ENCODE data around the gene FNDC7. TPM values are rescaled to one million over a fixed set of nuclear protein-coding genes. Genes with fewer than 3 reads are reported as not detected.
A peak's percentile ranks its signal among the peaks of the same experiment; 100 is the strongest.
"Not testable (repeated sequence)": the region's sequence is repeated elsewhere in the genome, so short reads cannot be mapped to it uniquely, and the experiment has no call there.

The FNDC7 gene
- under 1 TPM in 1 of 2 experiments, not detected in 1; 0.05 TPM for total RNA-seq

- Mint-ChIP-seq H3K4me1 (peaks cover 14% of the 10 kb centered on the region), H3K36me3 (ENCODE audit: low read depth) (no peaks in the 10 kb centered on the region), H3K9me3 (no peaks in the 10 kb centered on the region), H3K4me3 (no peak within 1 kb of the TSS), H3K27ac (no peak within 1 kb of the TSS), H3K27me3 (peaks cover 6% of the 10 kb centered on the region)
- DNase-seq, result no peak
- POLR2A ChIA-PET, result interaction anchor here (1.6 kb wide), 1 partner anchor 20 kb away, joined by 5 read pairs; the partner anchor contains the start of gene PRPF38B
- CTCF ChIA-PET, result no interaction called here
Measured at GRCh38 chr1:108712606-108713150, at the start of gene FNDC7. Gene FNDC7 (plus strand): TSS chr1:108712908. CDS start chr1:108712934, 26 bp downstream.

- Mint-ChIP-seq H3K4me3 (peak overlapping the region; percentile 23), H3K4me1 (peaks cover 35% of the 10 kb centered on the region), H3K36me3 (ENCODE audit: low read depth) (peaks cover 5% of the 10 kb centered on the region), H3K27me3 (no peaks in the 10 kb centered on the region), H3K9me3 (peaks cover 2% of the 10 kb centered on the region), H3K27ac (no peak overlapping the region)
- CTCF ChIA-PET, result interaction anchor here (7.1 kb wide), 1 partner anchor 17 kb away, joined by 100 read pairs; no protein-coding TSS in a partner anchor
- POLR2A ChIA-PET, result interaction anchor here (1.0 to 7.2 kb wide), 3 partner anchors 9 to 30 kb away, joined by 3 to 182 read pairs (median 20); partner anchors contain the start of gene PRPF38B
- DNase-seq, result no peak
Measured at GRCh38 chr1:108663074-108663473, 49.6 kb upstream of the FNDC7 start.

DNA sequence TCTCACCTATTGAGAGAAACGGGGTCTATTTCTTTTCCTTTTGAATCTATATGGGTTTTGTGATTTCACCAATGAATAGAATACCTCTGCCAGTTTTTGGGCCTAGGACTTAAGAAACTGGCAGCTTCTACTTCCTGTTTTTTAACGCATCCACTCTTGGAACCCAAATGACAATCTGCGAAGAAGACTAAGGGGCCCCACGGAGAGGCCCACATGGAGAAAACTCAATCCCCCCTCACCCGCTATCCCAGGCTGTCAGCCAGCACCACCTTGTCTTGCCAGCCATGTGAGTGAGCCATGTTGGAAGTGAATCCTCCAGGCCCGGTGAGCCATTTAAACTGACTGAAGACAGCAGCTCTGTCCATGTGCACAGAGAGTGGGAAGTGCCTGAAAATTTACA lies 48.2 kb upstream of the FNDC7 start:
- ChIA-PET POLR2A (interaction anchor here (7.2 kb wide), 1 partner anchor 29 kb away, joined by 182 read pairs; the partner anchor contains the start of gene PRPF38B), CTCF (interaction anchor here (7.1 kb wide), 1 partner anchor 18 kb away, joined by 100 read pairs; no protein-coding TSS in a partner anchor)
- H3K4me3 Mint-ChIP-seq, result no peak overlapping the region
- no peak overlapping the region for H3K27ac Mint-ChIP-seq
- peaks cover 2% of the 10 kb centered on the region for H3K9me3 Mint-ChIP-seq
- peaks cover 35% of the 10 kb centered on the region for H3K4me1 Mint-ChIP-seq
- no peaks in the 10 kb centered on the region for H3K27me3 Mint-ChIP-seq
- peaks cover 4% of the 10 kb centered on the region for H3K36me3 Mint-ChIP-seq (ENCODE audit: low read depth)
- no peak for DNase-seq

DNA sequence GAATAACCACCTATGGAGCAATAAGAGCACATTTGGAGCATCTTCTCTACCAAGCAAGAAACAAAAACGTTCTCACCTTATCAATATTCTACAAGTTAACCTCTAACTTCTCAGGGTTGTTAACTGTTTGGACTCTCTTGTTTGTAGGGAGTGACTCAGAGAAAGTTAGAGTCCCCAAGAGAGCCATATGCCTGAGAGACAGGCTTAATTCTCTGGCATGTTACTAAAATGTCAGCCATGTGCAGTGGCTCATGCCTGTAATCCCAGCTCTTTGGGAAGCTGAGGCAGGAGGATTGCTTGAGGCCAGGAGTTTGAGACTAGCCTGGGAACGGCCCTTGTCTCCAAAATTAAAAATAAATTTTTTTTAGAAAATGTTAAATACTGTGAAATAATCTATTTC lies 47.6 kb upstream of the FNDC7 start:
- peaks cover 2% of the 10 kb centered on the region for H3K9me3 Mint-ChIP-seq
- H3K36me3 Mint-ChIP-seq (ENCODE audit: low read depth), result no peaks in the 10 kb centered on the region
- DNase-seq, result no peak
- no peaks in the 10 kb centered on the region for H3K27me3 Mint-ChIP-seq
- CTCF ChIA-PET, result interaction anchor here (7.1 kb wide), 1 partner anchor 19 kb away, joined by 100 read pairs; no protein-coding TSS in a partner anchor
- H3K4me1 Mint-ChIP-seq, result peaks cover 33% of the 10 kb centered on the region
- POLR2A ChIA-PET, result interaction anchor here (7.2 kb wide), 1 partner anchor 28 kb away, joined by 182 read pairs; the partner anchor contains the start of gene PRPF38B
- H3K4me3 Mint-ChIP-seq, result no peak overlapping the region
- H3K27ac Mint-ChIP-seq, result no peak overlapping the region

DNA sequence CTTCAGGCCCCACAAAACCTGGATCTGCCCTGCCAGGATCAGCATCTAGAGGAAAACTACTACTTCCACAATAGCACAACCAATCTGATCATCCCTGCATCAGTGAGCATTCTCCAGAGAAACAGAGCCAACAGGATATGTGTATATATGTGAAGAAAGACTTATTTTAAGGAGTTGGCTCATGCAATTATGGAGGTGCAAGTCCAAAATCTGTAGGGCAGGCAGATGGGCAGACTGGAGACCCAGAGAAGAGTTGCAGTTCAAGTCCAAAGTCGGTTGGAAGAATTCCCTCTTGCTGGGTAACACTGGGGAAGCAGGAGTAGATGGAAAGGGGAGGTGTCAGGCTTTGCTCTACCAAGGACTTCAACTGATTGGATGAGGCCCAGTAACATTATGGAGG lies 46.9 kb upstream of the FNDC7 start:
- H3K4me3 Mint-ChIP-seq, result no peak overlapping the region
- POLR2A ChIA-PET, result interaction anchor here (7.2 kb wide), 1 partner anchor 27 kb away, joined by 182 read pairs; the partner anchor contains the start of gene PRPF38B
- H3K27ac Mint-ChIP-seq, result no peak overlapping the region
- CTCF ChIA-PET, result no interaction called here
- peaks cover 30% of the 10 kb centered on the region for H3K4me1 Mint-ChIP-seq
- peaks cover 2% of the 10 kb centered on the region for H3K9me3 Mint-ChIP-seq
- H3K27me3 Mint-ChIP-seq, result no peaks in the 10 kb centered on the region
- DNase-seq, result no peak
- no peaks in the 10 kb centered on the region for H3K36me3 Mint-ChIP-seq (ENCODE audit: low read depth)

DNA sequence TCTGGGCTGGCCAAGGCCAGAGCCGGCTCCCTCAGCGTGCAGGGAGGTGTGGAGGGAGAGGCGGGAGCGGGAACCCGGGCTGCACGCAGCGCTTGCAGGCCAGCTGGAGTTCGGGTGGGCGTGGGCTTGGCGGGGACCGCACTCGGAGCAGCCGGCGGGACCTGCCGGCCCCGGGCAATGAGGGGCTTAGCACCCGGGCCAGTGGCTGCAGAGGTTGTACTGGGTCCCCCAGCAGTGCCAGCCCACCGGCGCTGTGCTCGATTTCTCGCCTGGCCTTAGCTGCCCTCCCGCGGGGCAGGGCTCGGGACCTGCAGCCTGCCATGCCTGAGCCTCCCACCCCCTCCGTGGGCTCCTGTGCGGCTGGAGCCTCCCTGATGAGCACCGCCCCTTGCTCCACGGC lies 45.3 kb upstream of the FNDC7 start:
- H3K27ac Mint-ChIP-seq, CTCF ChIA-PET: not testable (repeated sequence)
- POLR2A ChIA-PET, result interaction anchor here (1.4 kb wide), 1 partner anchor 15 kb away, joined by 3 read pairs; no protein-coding TSS in a partner anchor

DNA sequence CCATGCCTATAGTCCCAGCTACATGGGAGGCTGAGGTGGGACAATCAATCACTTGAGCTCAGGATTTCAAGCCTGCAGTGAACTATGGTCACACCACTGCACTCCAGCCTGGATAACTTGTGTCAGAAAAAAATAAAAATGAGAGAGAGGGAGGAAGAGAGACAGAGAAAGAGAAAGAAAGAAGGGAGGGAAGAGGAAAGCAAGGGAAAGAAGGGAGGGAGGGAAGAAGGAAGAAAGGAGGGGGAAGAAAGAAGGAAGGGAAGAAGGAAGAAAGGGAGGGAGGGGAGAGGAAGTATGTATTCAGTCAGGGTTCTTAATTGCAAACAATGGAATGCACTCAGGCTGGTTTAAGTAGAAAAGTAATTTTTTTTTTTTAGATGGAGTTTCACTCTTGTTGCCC lies 43.9 kb upstream of the FNDC7 start:
- CTCF ChIA-PET, result no interaction called here
- H3K9me3 Mint-ChIP-seq, result peaks cover 2% of the 10 kb centered on the region

More for the DNA sequence above, 45.3 kb upstream of the FNDC7 start:
- not testable (repeated sequence) for H3K9me3 Mint-ChIP-seq; H3K36me3 Mint-ChIP-seq (ENCODE audit: low read depth); H3K27me3 Mint-ChIP-seq; DNase-seq; H3K4me3 Mint-ChIP-seq
- peaks cover 24% of the 10 kb centered on the region for H3K4me1 Mint-ChIP-seq

DNA sequence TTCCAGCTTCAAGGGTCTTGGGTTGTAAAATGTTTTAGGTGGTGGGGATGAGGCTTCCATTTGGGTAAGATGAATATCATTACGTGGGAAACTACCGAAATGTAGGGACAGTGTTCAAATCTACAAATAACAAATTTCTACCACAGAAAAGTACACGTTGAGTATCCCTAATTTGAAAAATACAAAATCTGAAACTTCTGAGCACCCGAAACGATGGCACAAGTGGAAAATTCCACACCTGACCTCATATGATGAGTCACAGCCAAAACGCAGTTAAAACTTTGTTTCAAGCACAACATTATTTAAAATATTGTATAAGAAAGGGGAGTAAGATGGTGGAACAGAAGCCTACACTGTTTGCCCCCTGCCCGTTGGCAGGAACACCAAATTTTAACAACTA lies 43.0 kb upstream of the FNDC7 start:
- Mint-ChIP-seq H3K27ac (peak overlapping the region; percentile 10), H3K36me3 (ENCODE audit: low read depth) (no peaks in the 10 kb centered on the region), H3K27me3 (peaks cover 11% of the 10 kb centered on the region), H3K4me3 (no peak overlapping the region), H3K9me3 (peaks cover 2% of the 10 kb centered on the region), H3K4me1 (peaks cover 15% of the 10 kb centered on the region)
- no peak for DNase-seq
- POLR2A ChIA-PET, result interaction anchor here (1.0 to 3.4 kb wide), 2 partner anchors 9 to 23 kb away, joined by 4 to 15 read pairs; partner anchors contain the start of genes HENMT1 and PRPF38B
- CTCF ChIA-PET, result interaction anchor here (1.4 kb wide), 1 partner anchor 13 kb away, joined by 6 read pairs; no protein-coding TSS in a partner anchor

More for the DNA sequence above, 43.9 kb upstream of the FNDC7 start:
- no peak overlapping the region for H3K27ac Mint-ChIP-seq
- peaks cover 15% of the 10 kb centered on the region for H3K4me1 Mint-ChIP-seq
- DNase-seq, result no peak
- H3K27me3 Mint-ChIP-seq, result peaks cover 11% of the 10 kb centered on the region
- no peaks in the 10 kb centered on the region for H3K36me3 Mint-ChIP-seq (ENCODE audit: low read depth)
- H3K4me3 Mint-ChIP-seq, result no peak overlapping the region
- POLR2A ChIA-PET, result interaction anchor here (0.9 to 1.4 kb wide), 2 partner anchors 14 to 23 kb away, joined by 3 to 4 read pairs; partner anchors contain the start of gene PRPF38B

- CTCF ChIA-PET, result interaction anchor here (1.4 kb wide), 1 partner anchor 13 kb away, joined by 6 read pairs; no protein-coding TSS in a partner anchor
- no peaks in the 10 kb centered on the region for H3K36me3 Mint-ChIP-seq (ENCODE audit: low read depth)
- H3K4me3 Mint-ChIP-seq, result no peak overlapping the region
- peaks cover 15% of the 10 kb centered on the region for H3K4me1 Mint-ChIP-seq
- no peak overlapping the region for H3K27ac Mint-ChIP-seq
- peaks cover 2% of the 10 kb centered on the region for H3K9me3 Mint-ChIP-seq
- DNase-seq, result no peak
- peaks cover 11% of the 10 kb centered on the region for H3K27me3 Mint-ChIP-seq
- POLR2A ChIA-PET, result interaction anchor here (0.6 to 3.8 kb wide), 5 partner anchors 8 to 152 kb away, joined by 3 to 20 read pairs (median 4); partner anchors contain the start of genes HENMT1 and PRPF38B
Measured at GRCh38 chr1:108670131-108670773, 42.5 kb upstream of the FNDC7 start.

GRCh38 chr1:108671143-108671542 lies 41.6 kb upstream of the FNDC7 start:
- no peaks in the 10 kb centered on the region for H3K36me3 Mint-ChIP-seq (ENCODE audit: low read depth)
- H3K27ac Mint-ChIP-seq, result no peak overlapping the region
- CTCF ChIA-PET, result no interaction called here
- H3K4me1 Mint-ChIP-seq, result peaks cover 15% of the 10 kb centered on the region
- peaks cover 2% of the 10 kb centered on the region for H3K9me3 Mint-ChIP-seq
- POLR2A ChIA-PET, result interaction anchor here (1.0 to 3.8 kb wide), 3 partner anchors 9 to 24 kb away, joined by 4 to 20 read pairs (median 15); partner anchors contain the start of genes HENMT1 and PRPF38B
- DNase-seq, result no peak
- no peak overlapping the region for H3K4me3 Mint-ChIP-seq
- H3K27me3 Mint-ChIP-seq, result peaks cover 11% of the 10 kb centered on the region

GRCh38 chr1:108678706-108679105 lies 34.0 kb upstream of the FNDC7 start:
- Mint-ChIP-seq H3K4me3 (no peak overlapping the region), H3K36me3 (ENCODE audit: low read depth) (no peaks in the 10 kb centered on the region), H3K4me1 (peaks cover 13% of the 10 kb centered on the region), H3K27me3 (peaks cover 5% of the 10 kb centered on the region), H3K9me3 (no peaks in the 10 kb centered on the region), H3K27ac (no peak overlapping the region)
- DNase-seq, result no peak
- CTCF ChIA-PET, result interaction anchor here (1.6 kb wide), 1 partner anchor 17 kb away, joined by 3 read pairs; no protein-coding TSS in a partner anchor
- POLR2A ChIA-PET, result interaction anchor here (0.8 to 1.2 kb wide), 2 partner anchors 13 to 17 kb away, joined by 3 to 4 read pairs; partner anchors contain the start of gene PRPF38B

- Mint-ChIP-seq H3K36me3 (ENCODE audit: low read depth) (no peaks in the 10 kb centered on the region), H3K4me3 (peak overlapping the region; percentile 10), H3K27me3 (peaks cover 6% of the 10 kb centered on the region), H3K27ac (peak overlapping the region; percentile 3), H3K4me1 (peaks cover 13% of the 10 kb centered on the region), H3K9me3 (no peaks in the 10 kb centered on the region)
- CTCF ChIA-PET, result interaction anchor here (1.6 to 2.0 kb wide), 2 partner anchors 12 to 18 kb away, joined by 3 to 6 read pairs; partner anchors contain the start of gene PRPF38B
- POLR2A ChIA-PET, result interaction anchor here (1.0 to 2.5 kb wide), 4 partner anchors 13 to 33 kb away, joined by 3 to 14 read pairs (median 6); partner anchors contain the start of genes HENMT1 and PRPF38B
- DNase-seq, result no peak
Measured at GRCh38 chr1:108679586-108680213, 33.0 kb upstream of the FNDC7 start.
